WTC11 (cell line): Measurements from ENCODE around the gene NRDC.

Source experiments
- CREB1 ChIP-seq: sonication (generic); formaldehyde crosslinking; IDR thresholded peaks from 2 replicates; pipeline ENCODE4 v1.8.0; 2023; ENCODE audit warnings: mild to moderate bottlenecking, missing genetic modification reagents
- CREM ChIP-seq: sonication (generic); formaldehyde crosslinking; IDR thresholded peaks from 2 replicates; pipeline ENCODE4 v1.8.1; 2022; ENCODE audit warnings: mild to moderate bottlenecking, missing genetic modification reagents, moderate library complexity
- E2F4 ChIP-seq: sonication (generic); formaldehyde crosslinking; IDR thresholded peaks from 2 replicates; pipeline ENCODE4 v1.8.1; 2022; ENCODE audit warnings: low read depth, mild to moderate bottlenecking, moderate library complexity, missing genetic modification reagents, borderline replicate concordance
- GABPB1 ChIP-seq: sonication (generic); formaldehyde crosslinking; IDR thresholded peaks from 2 replicates; pipeline ENCODE4 v1.8.1; 2023; ENCODE audit warnings: mild to moderate bottlenecking, missing genetic modification reagents
- SMAD4 ChIP-seq: sonication (generic); formaldehyde crosslinking; IDR thresholded peaks from 2 replicates; pipeline ENCODE4 v1.8.0; 2022; ENCODE audit warnings: mild to moderate bottlenecking, missing genetic modification reagents
- TF ChIP-seq, protein P1 (sequence below): sonication (generic); formaldehyde crosslinking; IDR thresholded peaks from 2 replicates; pipeline ENCODE4 v1.8.1; 2023; ENCODE audit warnings: mild to moderate bottlenecking, missing genetic modification reagents, moderate library complexity
- TF ChIP-seq, protein P2 (sequence below): sonication (generic); formaldehyde crosslinking; IDR thresholded peaks from 2 replicates; pipeline ENCODE4 v1.8.0; 2022; ENCODE audit warnings: mild to moderate bottlenecking, missing genetic modification reagents
- TF ChIP-seq, protein P3 (sequence below): fragments of 200-600 bp; IDR thresholded peaks from 2 replicates; pipeline ENCODE4 v1.8.0; 2022; ENCODE audit warnings: antibody characterized with exemption
- TF ChIP-seq, protein P4 (sequence below): sonication (generic); formaldehyde crosslinking; conservative IDR thresholded peaks from 2 replicates; pipeline ENCODE4 v1.8.1; 2022; ENCODE audit warnings: mild to moderate bottlenecking, missing genetic modification reagents

DNA sequence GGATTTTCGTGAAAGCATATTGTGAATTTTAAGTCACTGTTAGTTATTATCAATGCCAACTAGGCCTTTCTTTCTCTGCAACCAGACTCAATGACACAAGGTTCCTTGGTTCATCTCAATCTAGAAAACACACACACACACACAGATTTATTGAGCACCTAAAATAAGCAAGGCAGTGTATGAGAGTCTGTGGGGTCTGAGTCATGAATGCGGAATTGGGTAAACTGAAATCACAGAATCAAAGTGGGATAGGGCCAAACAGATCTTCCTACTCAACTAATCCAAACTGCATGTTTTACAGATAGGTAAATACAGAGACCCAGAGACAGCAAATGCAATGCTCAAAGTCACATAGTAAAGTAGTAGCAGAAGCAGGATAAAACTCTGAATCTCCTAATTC is 48.5 kb upstream of the NRDC start:
- TF ChIP-seq CREM (CRISPR knock-in tag): no peak
- no peak for TF ChIP-seq SMAD4 (CRISPR knock-in tag)
- TF ChIP-seq, protein P1, sequence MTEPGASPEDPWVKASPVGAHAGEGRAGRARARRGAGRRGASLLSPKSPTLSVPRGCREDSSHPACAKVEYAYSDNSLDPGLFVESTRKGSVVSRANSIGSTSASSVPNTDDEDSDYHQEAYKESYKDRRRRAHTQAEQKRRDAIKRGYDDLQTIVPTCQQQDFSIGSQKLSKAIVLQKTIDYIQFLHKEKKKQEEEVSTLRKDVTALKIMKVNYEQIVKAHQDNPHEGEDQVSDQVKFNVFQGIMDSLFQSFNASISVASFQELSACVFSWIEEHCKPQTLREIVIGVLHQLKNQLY (CRISPR knock-in tag): no peak
- TF ChIP-seq, protein P2, sequence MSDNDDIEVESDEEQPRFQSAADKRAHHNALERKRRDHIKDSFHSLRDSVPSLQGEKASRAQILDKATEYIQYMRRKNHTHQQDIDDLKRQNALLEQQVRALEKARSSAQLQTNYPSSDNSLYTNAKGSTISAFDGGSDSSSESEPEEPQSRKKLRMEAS (CRISPR knock-in tag): no peak
- TF ChIP-seq E2F4: no peak
- TF ChIP-seq, protein P3, sequence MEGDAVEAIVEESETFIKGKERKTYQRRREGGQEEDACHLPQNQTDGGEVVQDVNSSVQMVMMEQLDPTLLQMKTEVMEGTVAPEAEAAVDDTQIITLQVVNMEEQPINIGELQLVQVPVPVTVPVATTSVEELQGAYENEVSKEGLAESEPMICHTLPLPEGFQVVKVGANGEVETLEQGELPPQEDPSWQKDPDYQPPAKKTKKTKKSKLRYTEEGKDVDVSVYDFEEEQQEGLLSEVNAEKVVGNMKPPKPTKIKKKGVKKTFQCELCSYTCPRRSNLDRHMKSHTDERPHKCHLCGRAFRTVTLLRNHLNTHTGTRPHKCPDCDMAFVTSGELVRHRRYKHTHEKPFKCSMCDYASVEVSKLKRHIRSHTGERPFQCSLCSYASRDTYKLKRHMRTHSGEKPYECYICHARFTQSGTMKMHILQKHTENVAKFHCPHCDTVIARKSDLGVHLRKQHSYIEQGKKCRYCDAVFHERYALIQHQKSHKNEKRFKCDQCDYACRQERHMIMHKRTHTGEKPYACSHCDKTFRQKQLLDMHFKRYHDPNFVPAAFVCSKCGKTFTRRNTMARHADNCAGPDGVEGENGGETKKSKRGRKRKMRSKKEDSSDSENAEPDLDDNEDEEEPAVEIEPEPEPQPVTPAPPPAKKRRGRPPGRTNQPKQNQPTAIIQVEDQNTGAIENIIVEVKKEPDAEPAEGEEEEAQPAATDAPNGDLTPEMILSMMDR: no peak
- no peak for TF ChIP-seq CREB1
- TF ChIP-seq GABPB1 (CRISPR knock-in tag): no peak
- TF ChIP-seq, protein P4, sequence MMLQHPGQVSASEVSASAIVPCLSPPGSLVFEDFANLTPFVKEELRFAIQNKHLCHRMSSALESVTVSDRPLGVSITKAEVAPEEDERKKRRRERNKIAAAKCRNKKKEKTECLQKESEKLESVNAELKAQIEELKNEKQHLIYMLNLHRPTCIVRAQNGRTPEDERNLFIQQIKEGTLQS (CRISPR knock-in tag): no peak
